ENCODE measurements around the gene SBK1.

SBK1 gene

GRCh38 chr16:28297784-28298510 lies 5.6 kb downstream of the SBK1 start:
- Histone ChIP-seq H3K9me2 (ENCODE audit: low read depth, low read length) (no peaks in the 10 kb centered on the region), H3K4me1 (ENCODE audit: insufficient read depth, low read length, severe bottlenecking) (peaks cover 6% of the 10 kb centered on the region), H3F3A (ENCODE audit: insufficient read depth, low read length) (no peaks in the 10 kb centered on the region), H3K27me3 (ENCODE audit: insufficient read depth, low read length) (peaks cover 8% of the 10 kb centered on the region), H3K9ac (ENCODE audit: low read length) (no peak overlapping the region), H3K4me2 (ENCODE audit: low read length) (no peak overlapping the region), H3K9me3 (ENCODE audit: low read length) (no peaks in the 10 kb centered on the region), H2AFZ (ENCODE audit: low read length) (no peak overlapping the region), H3K4me3 (ENCODE audit: low read depth, low read length, poor library complexity, severe bottlenecking) (no peak overlapping the region), H3K79me2 (ENCODE audit: insufficient read depth, low read length) (no peaks in the 10 kb centered on the region), H3K36me3 (ENCODE audit: insufficient read depth, low read length) (no peaks in the 10 kb centered on the region), H4K20me1 (ENCODE audit: insufficient read depth, low read length) (no peaks in the 10 kb centered on the region), H3K27ac (ENCODE audit: low read depth, low read length, poor library complexity, severe bottlenecking) (no peak overlapping the region)
- TF ChIP-seq CTCF (IDR thresholded peaks at IDR 0.05; ENCODE audit: low read length) (no peak), EZH2 (IDR thresholded peaks at IDR 0.05; ENCODE audit: borderline replicate concordance, low read length) (no peak)

DNA sequence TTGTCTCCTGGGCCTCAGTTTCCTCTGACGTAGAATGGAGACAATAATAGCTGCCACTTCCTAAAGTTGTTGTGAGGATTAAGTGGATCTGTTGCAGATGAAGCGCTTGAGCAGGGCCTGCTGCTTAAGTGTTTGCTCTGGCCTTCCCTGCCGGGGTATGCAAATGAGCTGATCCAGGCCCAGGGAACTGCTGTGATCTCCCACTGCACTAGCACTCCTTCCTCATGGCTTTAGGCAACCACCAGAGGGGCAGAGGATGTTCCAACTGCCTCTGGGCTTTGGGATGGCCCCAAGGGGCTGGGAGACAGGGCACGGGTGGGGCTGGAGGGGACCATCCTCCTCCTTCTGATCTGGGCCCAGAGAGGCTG lies 6.2 kb downstream of the SBK1 start:
- TF ChIP-seq EZH2 (IDR thresholded peaks at IDR 0.05; ENCODE audit: borderline replicate concordance, low read length) (no peak), CTCF (IDR thresholded peaks at IDR 0.05; ENCODE audit: low read length) (no peak)
- Histone ChIP-seq H3K9ac (ENCODE audit: low read length) (no peak overlapping the region), H3K79me2 (ENCODE audit: insufficient read depth, low read length) (no peaks in the 10 kb centered on the region), H3K27me3 (ENCODE audit: insufficient read depth, low read length) (peaks cover 6% of the 10 kb centered on the region), H3K4me1 (ENCODE audit: insufficient read depth, low read length, severe bottlenecking) (peaks cover under 1% of the 10 kb centered on the region), H3K4me3 (ENCODE audit: low read depth, low read length, poor library complexity, severe bottlenecking) (no peak overlapping the region), H3K36me3 (ENCODE audit: insufficient read depth, low read length) (no peaks in the 10 kb centered on the region), H3K9me2 (ENCODE audit: low read depth, low read length) (no peaks in the 10 kb centered on the region), H3F3A (ENCODE audit: insufficient read depth, low read length) (no peaks in the 10 kb centered on the region), H3K27ac (ENCODE audit: low read depth, low read length, poor library complexity, severe bottlenecking) (no peak overlapping the region), H3K4me2 (ENCODE audit: low read length) (no peak overlapping the region), H3K9me3 (ENCODE audit: low read length) (no peaks in the 10 kb centered on the region), H2AFZ (ENCODE audit: low read length) (no peak overlapping the region), H4K20me1 (ENCODE audit: insufficient read depth, low read length) (no peaks in the 10 kb centered on the region)

DNA sequence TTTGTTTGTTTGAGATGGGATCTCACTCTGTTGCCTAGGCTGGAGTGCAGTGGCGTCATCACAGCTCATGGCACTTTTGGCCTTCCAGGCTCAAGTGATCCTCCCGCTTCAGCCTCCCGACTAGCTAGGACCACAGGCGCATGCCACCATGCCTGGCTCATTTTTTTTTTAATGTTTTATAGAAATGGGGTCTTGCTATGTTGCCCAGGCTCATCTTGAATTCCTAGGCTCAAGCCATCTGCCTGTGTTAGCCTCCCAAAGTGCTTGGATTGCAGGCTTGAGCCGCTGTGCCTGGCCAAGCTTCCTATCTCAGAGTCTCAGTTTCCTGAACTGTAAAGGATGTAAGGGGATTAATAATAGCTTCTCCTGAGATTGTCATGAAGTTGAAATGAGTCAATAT lies 8.0 kb downstream of the SBK1 start:
- no peak for TF ChIP-seq EZH2 (IDR thresholded peaks at IDR 0.05; ENCODE audit: borderline replicate concordance, low read length)
- TF ChIP-seq CTCF (IDR thresholded peaks at IDR 0.05; ENCODE audit: low read length): no peak
- Histone ChIP-seq H2AFZ (ENCODE audit: low read length) (no peak overlapping the region), H3K4me1 (ENCODE audit: insufficient read depth, low read length, severe bottlenecking) (no peaks in the 10 kb centered on the region), H3K79me2 (ENCODE audit: insufficient read depth, low read length) (no peaks in the 10 kb centered on the region), H3K27ac (ENCODE audit: low read depth, low read length, poor library complexity, severe bottlenecking) (no peak overlapping the region), H3K4me3 (ENCODE audit: low read depth, low read length, poor library complexity, severe bottlenecking) (no peak overlapping the region), H3K9ac (ENCODE audit: low read length) (no peak overlapping the region), H3K4me2 (ENCODE audit: low read length) (no peak overlapping the region), H3K9me2 (ENCODE audit: low read depth, low read length) (no peaks in the 10 kb centered on the region), H3K27me3 (ENCODE audit: insufficient read depth, low read length) (0 out of 2 replicates have a peak, but pooled peaks cover 6% of the 10 kb centered on the region), H3F3A (ENCODE audit: insufficient read depth, low read length) (no peaks in the 10 kb centered on the region), H3K36me3 (ENCODE audit: insufficient read depth, low read length) (no peaks in the 10 kb centered on the region), H3K9me3 (ENCODE audit: low read length) (no peaks in the 10 kb centered on the region), H4K20me1 (ENCODE audit: insufficient read depth, low read length) (no peaks in the 10 kb centered on the region)
